GM13976 (cell line): ENCODE results near the gene ARID2.
A peak's percentile ranks its signal among the peaks of the same experiment; 100 is the strongest.

ENCODE experiments used
- DNase-seq: peaks from one replicate; pipeline ENCODE4 v3.0.0; 2012; ENCODE audit warnings: low spot score
- CTCF ChIP-seq: IDR thresholded peaks from 2 replicates; pipeline ENCODE4 v1.5.1; 2012; ENCODE audit warnings: borderline replicate concordance, mild to moderate bottlenecking; ENCODE audit not compliant: insufficient read depth; ENCODE audit errors: extremely low read depth, missing control alignments, control extremely low read depth
- in situ Hi-C: fragments of 300-500 bp; cut with MboI; formaldehyde crosslinking; loops from one replicate; pipeline ENCODE4 v1.12.0; 2022; ENCODE audit warnings: low sequenced_read_pairs, mixed read lengths, inconsistent platforms; ENCODE audit not compliant: unreplicated experiment

The ARID2 gene, protein sequence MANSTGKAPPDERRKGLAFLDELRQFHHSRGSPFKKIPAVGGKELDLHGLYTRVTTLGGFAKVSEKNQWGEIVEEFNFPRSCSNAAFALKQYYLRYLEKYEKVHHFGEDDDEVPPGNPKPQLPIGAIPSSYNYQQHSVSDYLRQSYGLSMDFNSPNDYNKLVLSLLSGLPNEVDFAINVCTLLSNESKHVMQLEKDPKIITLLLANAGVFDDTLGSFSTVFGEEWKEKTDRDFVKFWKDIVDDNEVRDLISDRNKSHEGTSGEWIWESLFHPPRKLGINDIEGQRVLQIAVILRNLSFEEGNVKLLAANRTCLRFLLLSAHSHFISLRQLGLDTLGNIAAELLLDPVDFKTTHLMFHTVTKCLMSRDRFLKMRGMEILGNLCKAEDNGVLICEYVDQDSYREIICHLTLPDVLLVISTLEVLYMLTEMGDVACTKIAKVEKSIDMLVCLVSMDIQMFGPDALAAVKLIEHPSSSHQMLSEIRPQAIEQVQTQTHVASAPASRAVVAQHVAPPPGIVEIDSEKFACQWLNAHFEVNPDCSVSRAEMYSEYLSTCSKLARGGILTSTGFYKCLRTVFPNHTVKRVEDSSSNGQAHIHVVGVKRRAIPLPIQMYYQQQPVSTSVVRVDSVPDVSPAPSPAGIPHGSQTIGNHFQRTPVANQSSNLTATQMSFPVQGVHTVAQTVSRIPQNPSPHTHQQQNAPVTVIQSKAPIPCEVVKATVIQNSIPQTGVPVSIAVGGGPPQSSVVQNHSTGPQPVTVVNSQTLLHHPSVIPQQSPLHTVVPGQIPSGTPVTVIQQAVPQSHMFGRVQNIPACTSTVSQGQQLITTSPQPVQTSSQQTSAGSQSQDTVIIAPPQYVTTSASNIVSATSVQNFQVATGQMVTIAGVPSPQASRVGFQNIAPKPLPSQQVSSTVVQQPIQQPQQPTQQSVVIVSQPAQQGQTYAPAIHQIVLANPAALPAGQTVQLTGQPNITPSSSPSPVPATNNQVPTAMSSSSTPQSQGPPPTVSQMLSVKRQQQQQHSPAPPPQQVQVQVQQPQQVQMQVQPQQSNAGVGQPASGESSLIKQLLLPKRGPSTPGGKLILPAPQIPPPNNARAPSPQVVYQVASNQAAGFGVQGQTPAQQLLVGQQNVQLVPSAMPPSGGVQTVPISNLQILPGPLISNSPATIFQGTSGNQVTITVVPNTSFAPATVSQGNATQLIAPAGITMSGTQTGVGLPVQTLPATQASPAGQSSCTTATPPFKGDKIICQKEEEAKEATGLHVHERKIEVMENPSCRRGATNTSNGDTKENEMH (N-terminal part only)

GRCh38 chr12:45729233-45730083 lies at the start of gene ARID2:
Gene ARID2 (plus strand): TSS chr12:45729706. CDS start chr12:45729837, 131 bp downstream.
- TF ChIP-seq CTCF, result no peak
- in situ Hi-C loops, result loop anchor here (10.0 to 25.0 kb wide), 2 partner anchors 255 to 533 kb away; partner anchors contain the start of gene SLC38A1
- DNase-seq, result peak; percentile 70

GRCh38 chr12:45680362-45680761 lies 49.1 kb upstream of the ARID2 start:
- in situ Hi-C loops, result no loop called here
- DNase-seq, result no peak
- no peak for TF ChIP-seq CTCF

- no peak for DNase-seq
- no peak for TF ChIP-seq CTCF
- in situ Hi-C loops, result no loop called here
Observed at GRCh38 chr12:45681465-45681864, 48.0 kb upstream of the ARID2 start.

GRCh38 chr12:45685680-45686079 lies 43.8 kb upstream of the ARID2 start:
- no peak for TF ChIP-seq CTCF
- in situ Hi-C loops, result no loop called here
- no peak for DNase-seq

- no peak for DNase-seq
- no peak for TF ChIP-seq CTCF
- in situ Hi-C loops, result no loop called here
Observed at GRCh38 chr12:45687081-45688015, 42.2 kb upstream of the ARID2 start.
